GM12865 (cell line): ENCODE results near the gene NDUFC2.

Experiments
- DNase-seq: peaks from one replicate; pipeline ENCODE4 v3.0.0; 2010; ENCODE audit warnings: low read depth
- H3K4me3 ChIP-seq: 2 replicates; pipeline ENCODE4 v1.5.1; 2011; ENCODE audit warnings: mild to moderate bottlenecking, low read depth, low read length, control low read depth
- TF ChIP-seq, protein P1 (sequence below): IDR thresholded peaks from 2 replicates; pipeline ENCODE4 v1.5.1; 2011; ENCODE audit warnings: low read length, control low read depth, low read depth, inconsistent platforms; ENCODE audit not compliant: insufficient read depth; ENCODE audit errors: missing control alignments

NDUFC2 gene

GRCh38 chr11:78037056-78037455 lies 42.6 kb downstream of the NDUFC2 start:
- no peak for DNase-seq
- H3K4me3 ChIP-seq, result no peak overlapping the region
- TF ChIP-seq, protein P1, sequence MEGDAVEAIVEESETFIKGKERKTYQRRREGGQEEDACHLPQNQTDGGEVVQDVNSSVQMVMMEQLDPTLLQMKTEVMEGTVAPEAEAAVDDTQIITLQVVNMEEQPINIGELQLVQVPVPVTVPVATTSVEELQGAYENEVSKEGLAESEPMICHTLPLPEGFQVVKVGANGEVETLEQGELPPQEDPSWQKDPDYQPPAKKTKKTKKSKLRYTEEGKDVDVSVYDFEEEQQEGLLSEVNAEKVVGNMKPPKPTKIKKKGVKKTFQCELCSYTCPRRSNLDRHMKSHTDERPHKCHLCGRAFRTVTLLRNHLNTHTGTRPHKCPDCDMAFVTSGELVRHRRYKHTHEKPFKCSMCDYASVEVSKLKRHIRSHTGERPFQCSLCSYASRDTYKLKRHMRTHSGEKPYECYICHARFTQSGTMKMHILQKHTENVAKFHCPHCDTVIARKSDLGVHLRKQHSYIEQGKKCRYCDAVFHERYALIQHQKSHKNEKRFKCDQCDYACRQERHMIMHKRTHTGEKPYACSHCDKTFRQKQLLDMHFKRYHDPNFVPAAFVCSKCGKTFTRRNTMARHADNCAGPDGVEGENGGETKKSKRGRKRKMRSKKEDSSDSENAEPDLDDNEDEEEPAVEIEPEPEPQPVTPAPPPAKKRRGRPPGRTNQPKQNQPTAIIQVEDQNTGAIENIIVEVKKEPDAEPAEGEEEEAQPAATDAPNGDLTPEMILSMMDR, result no peak

- TF ChIP-seq, protein P1, result no peak
- H3K4me3 ChIP-seq, result no peak overlapping the region
- no peak for DNase-seq
Observed at GRCh38 chr11:78036313-78036712, 43.3 kb downstream of the NDUFC2 start.

DNA sequence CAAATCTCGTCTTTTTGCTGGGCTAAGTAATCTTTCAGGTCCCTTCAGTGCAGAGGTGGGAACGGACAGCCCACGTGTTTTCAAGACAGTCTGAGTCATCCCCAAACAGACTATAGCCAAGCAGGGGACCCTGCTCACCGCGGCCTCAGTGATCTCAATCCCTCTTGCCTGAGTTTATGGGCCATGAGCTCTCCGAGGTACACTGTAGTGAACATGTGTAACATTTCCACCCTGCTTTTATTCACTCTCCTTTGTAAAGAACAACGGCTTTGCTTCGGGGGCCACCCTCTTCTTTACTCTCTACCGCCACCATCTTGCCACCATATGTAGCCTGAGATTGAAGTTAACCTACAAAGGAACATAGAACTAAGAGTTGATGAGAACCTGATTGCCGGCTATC lies 45.0 kb downstream of the NDUFC2 start:
- TF ChIP-seq, protein P1, result no peak
- peak; percentile 10 for DNase-seq
- H3K4me3 ChIP-seq, result no peak overlapping the region

DNA sequence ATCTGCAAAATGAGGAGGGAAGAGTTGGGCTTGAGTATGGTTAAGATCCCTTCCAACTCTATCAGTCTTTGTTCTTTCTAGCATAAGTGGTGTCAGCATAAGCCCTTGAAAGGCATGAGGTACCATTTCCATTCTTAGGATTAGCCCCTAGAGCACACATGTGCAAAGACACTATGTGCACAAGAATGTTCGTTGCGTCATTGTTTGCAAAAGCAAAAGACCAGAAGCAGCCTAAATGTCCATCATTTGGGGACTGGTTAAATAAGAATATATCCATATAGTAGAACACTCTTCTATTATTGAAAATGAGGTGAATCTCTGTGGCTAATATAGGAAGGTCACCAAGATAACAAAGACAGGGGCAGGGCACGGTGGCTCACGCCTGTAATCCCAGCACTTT lies 46.6 kb downstream of the NDUFC2 start:
- H3K4me3 ChIP-seq, result no peak overlapping the region
- TF ChIP-seq, protein P1, result no peak
- no peak for DNase-seq

- no peak for DNase-seq
- TF ChIP-seq, protein P1, result no peak
- H3K4me3 ChIP-seq, result no peak overlapping the region
Observed at GRCh38 chr11:78032090-78032489, 47.6 kb downstream of the NDUFC2 start.

DNA sequence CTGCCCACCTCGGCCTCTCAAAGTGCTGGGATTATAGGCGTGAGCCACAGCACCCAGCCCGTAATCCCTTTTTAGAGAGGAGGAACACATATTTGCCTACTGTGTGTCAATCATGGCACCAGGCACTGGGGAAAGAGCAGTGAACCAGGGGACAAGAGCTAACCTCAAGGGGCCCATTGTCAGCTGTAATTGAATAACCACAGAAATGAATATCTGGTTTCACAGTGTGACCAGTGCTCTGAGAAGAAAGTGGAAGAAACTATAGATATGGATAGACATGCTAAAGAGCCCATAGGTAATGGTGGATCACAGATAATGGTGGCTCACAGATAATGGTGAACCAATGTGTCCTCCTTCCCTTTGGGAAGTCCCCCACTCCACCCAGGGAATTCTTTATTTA lies 48.0 kb downstream of the NDUFC2 start:
- DNase-seq, result peak; percentile 60
- no peak overlapping the region for H3K4me3 ChIP-seq
- TF ChIP-seq, protein P1, result no peak
